Islet of Langerhans (tissue), 1 donor: ENCODE data around the gene ECE1.

Experiments used
- FAIRE-seq: peaks from one replicate; lab custom pipeline; 2011; peaks lifted over from hg19 to GRCh38; lab: Jason Lieb, UNC

Gene ECE1

GRCh38 chr1:21307663-21308305 lies 17.5 kb upstream of the ECE1 start:
- FAIRE-seq = no peak

- no peak for FAIRE-seq
Measured at GRCh38 chr1:21307210-21307609, 16.9 kb upstream of the ECE1 start.

- no peak for FAIRE-seq
Measured at GRCh38 chr1:21305900-21306189, 15.6 kb upstream of the ECE1 start.

- no peak for FAIRE-seq
Measured at GRCh38 chr1:21305155-21305899, 15.1 kb upstream of the ECE1 start.

- no peak for FAIRE-seq
Measured at GRCh38 chr1:21304488-21304887, 14.2 kb upstream of the ECE1 start.

- no peak for FAIRE-seq
Measured at GRCh38 chr1:21302747-21303715, 12.8 kb upstream of the ECE1 start.

GRCh38 chr1:21301794-21302440 lies 11.7 kb upstream of the ECE1 start:
- FAIRE-seq = no peak

- FAIRE-seq = no peak
Measured at GRCh38 chr1:21300774-21301173, 10.5 kb upstream of the ECE1 start.

- FAIRE-seq = no peak
Measured at GRCh38 chr1:21299780-21300395, 9.6 kb upstream of the ECE1 start.

- FAIRE-seq = no peak
Measured at GRCh38 chr1:21298981-21299391, 8.7 kb upstream of the ECE1 start.

GRCh38 chr1:21297975-21298374 lies 7.7 kb upstream of the ECE1 start:
- FAIRE-seq = no peak

- no peak for FAIRE-seq
Measured at GRCh38 chr1:21296509-21297354, 6.5 kb upstream of the ECE1 start.

- no peak for FAIRE-seq
Measured at GRCh38 chr1:21295545-21295944, 5.3 kb upstream of the ECE1 start.

- FAIRE-seq = no peak
Measured at GRCh38 chr1:21295002-21295401, 4.7 kb upstream of the ECE1 start.

- no peak for FAIRE-seq
Measured at GRCh38 chr1:21294266-21294989, 4.2 kb upstream of the ECE1 start.

- no peak for FAIRE-seq
Measured at GRCh38 chr1:21293537-21294265, 3.4 kb upstream of the ECE1 start.

- FAIRE-seq = no peak
Measured at GRCh38 chr1:21292984-21293536, 2.8 kb upstream of the ECE1 start.

GRCh38 chr1:21292503-21292983 lies 2.3 kb upstream of the ECE1 start:
- FAIRE-seq = no peak

GRCh38 chr1:21291964-21292363 lies 1.7 kb upstream of the ECE1 start:
- FAIRE-seq = no peak
